Measurements from ENCODE around the gene GSE1. TPM values are rescaled to one million over a fixed set of nuclear protein-coding genes. Genes with fewer than 3 reads are reported as not detected.

GSE1 gene
- total and polyA plus RNA-seq, 9 of the 15 experiments (the other 6 are each of a cell fraction or from before 2014, with no cell fraction given): 12.2 to 244 (median 57.9) TPM

DNA sequence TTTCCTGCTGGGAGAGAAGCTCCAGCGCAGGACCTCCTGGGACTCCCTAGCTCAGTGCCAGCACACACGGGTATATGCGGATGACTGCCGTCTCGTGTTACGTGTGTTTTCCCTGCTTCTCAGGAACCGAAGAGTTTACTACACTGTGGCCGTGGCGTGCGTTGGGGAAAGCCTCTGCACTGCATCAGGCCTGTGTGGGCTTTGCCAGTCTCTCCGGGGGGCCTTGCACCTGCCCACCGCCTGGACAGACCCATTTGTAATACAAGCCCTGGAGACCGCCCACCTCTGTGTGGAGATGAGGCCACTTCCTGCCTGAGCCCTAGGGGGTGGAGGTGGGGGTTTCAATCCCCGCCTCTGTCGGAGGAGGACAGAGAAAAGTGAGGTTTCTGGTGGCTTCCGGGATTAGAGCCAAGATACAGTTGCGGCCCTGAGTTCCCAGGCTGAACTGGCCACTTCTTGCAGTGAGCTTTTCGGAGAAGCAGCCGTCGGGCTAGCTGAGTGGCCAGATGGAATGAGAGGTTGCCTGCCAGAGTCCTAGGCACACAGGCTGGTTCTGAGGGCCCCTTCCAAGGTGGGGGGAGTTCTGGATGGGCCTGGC lies 43.4 kb upstream of the GSE1 start (continued):
- TF ChIP-seq, protein P1, sequence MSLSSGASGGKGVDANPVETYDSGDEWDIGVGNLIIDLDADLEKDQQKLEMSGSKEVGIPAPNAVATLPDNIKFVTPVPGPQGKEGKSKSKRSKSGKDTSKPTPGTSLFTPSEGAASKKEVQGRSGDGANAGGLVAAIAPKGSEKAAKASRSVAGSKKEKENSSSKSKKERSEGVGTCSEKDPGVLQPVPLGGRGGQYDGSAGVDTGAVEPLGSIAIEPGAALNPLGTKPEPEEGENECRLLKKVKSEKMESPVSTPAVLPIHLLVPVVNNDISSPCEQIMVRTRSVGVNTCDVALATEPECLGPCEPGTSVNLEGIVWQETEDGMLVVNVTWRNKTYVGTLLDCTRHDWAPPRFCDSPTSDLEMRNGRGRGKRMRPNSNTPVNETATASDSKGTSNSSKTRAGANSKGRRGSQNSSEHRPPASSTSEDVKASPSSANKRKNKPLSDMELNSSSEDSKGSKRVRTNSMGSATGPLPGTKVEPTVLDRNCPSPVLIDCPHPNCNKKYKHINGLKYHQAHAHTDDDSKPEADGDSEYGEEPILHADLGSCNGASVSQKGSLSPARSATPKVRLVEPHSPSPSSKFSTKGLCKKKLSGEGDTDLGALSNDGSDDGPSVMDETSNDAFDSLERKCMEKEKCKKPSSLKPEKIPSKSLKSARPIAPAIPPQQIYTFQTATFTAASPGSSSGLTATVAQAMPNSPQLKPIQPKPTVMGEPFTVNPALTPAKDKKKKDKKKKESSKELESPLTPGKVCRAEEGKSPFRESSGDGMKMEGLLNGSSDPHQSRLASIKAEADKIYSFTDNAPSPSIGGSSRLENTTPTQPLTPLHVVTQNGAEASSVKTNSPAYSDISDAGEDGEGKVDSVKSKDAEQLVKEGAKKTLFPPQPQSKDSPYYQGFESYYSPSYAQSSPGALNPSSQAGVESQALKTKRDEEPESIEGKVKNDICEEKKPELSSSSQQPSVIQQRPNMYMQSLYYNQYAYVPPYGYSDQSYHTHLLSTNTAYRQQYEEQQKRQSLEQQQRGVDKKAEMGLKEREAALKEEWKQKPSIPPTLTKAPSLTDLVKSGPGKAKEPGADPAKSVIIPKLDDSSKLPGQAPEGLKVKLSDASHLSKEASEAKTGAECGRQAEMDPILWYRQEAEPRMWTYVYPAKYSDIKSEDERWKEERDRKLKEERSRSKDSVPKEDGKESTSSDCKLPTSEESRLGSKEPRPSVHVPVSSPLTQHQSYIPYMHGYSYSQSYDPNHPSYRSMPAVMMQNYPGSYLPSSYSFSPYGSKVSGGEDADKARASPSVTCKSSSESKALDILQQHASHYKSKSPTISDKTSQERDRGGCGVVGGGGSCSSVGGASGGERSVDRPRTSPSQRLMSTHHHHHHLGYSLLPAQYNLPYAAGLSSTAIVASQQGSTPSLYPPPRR (CRISPR knock-in tag; IDR thresholded peaks at IDR 0.05; ENCODE audit: borderline replicate concordance): no peak
- no peak for TF ChIP-seq CREB5 (CRISPR knock-in tag; IDR thresholded peaks at IDR 0.05)
- no peak for TF ChIP-seq ZNF668 (CRISPR knock-in tag; IDR thresholded peaks at IDR 0.05)
- TF ChIP-seq, protein P2, sequence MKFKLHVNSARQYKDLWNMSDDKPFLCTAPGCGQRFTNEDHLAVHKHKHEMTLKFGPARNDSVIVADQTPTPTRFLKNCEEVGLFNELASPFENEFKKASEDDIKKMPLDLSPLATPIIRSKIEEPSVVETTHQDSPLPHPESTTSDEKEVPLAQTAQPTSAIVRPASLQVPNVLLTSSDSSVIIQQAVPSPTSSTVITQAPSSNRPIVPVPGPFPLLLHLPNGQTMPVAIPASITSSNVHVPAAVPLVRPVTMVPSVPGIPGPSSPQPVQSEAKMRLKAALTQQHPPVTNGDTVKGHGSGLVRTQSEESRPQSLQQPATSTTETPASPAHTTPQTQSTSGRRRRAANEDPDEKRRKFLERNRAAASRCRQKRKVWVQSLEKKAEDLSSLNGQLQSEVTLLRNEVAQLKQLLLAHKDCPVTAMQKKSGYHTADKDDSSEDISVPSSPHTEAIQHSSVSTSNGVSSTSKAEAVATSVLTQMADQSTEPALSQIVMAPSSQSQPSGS (CRISPR knock-in tag; IDR thresholded peaks at IDR 0.05): no peak
- TF ChIP-seq ARID2 (IDR thresholded peaks at IDR 0.05): no peak
- TF ChIP-seq HDAC6 (IDR thresholded peaks at IDR 0.05; ENCODE audit: low read depth, low read length): no peak
- TF ChIP-seq SAFB (IDR thresholded peaks at IDR 0.05; ENCODE audit: borderline replicate concordance, low read depth, low read length): no peak
- peak in 1 of 2 experiments; percentile 78 for TF ChIP-seq AFF1 (IDR thresholded peaks at IDR 0.05; ENCODE audit: low read depth in 1 of 2, partially characterized antibody in 2 of 2)
- TF ChIP-seq ZNF197 (CRISPR knock-in tag; IDR thresholded peaks at IDR 0.05; ENCODE audit: low read depth): no peak
- TF ChIP-seq CAMTA2 (CRISPR knock-in tag; conservative IDR thresholded peaks at IDR 0.05): no peak
- TF ChIP-seq, protein P3, sequence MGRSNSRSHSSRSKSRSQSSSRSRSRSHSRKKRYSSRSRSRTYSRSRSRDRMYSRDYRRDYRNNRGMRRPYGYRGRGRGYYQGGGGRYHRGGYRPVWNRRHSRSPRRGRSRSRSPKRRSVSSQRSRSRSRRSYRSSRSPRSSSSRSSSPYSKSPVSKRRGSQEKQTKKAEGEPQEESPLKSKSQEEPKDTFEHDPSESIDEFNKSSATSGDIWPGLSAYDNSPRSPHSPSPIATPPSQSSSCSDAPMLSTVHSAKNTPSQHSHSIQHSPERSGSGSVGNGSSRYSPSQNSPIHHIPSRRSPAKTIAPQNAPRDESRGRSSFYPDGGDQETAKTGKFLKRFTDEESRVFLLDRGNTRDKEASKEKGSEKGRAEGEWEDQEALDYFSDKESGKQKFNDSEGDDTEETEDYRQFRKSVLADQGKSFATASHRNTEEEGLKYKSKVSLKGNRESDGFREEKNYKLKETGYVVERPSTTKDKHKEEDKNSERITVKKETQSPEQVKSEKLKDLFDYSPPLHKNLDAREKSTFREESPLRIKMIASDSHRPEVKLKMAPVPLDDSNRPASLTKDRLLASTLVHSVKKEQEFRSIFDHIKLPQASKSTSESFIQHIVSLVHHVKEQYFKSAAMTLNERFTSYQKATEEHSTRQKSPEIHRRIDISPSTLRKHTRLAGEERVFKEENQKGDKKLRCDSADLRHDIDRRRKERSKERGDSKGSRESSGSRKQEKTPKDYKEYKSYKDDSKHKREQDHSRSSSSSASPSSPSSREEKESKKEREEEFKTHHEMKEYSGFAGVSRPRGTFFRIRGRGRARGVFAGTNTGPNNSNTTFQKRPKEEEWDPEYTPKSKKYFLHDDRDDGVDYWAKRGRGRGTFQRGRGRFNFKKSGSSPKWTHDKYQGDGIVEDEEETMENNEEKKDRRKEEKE (IDR thresholded peaks at IDR 0.05; ENCODE audit: borderline replicate concordance in 1 of 2, control insufficient read depth in 1 of 2, low read depth in 2 of 2, low read length in 1 of 2): no peak
